ENCODE data around the gene ZNF503.
A peak's percentile ranks its signal among the peaks of the same experiment; 100 is the strongest.

The ZNF503 gene

DNA sequence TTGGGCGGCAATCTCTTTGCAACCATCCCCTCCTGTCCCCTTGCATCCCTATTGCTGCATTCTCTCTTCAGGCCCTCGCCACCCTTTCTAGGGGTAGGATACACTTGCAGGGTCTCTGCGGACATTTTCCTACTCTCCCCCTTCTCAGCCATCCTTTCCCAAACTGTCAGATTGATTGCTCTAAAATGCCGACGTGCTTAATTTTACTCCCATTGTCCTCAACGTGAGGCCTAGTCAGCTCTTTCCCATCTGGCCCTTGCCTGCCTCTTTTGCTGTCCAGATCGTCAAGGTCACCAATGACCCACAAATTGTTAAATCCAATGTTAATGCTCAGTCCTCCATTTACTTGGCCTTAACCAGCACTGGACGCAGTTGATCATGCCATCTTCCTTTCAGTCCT lies 17.1 kb upstream of the ZNF503 start:
- H3K27ac ChIP-seq (ENCODE audit: low read length) = no peak overlapping the region

DNA sequence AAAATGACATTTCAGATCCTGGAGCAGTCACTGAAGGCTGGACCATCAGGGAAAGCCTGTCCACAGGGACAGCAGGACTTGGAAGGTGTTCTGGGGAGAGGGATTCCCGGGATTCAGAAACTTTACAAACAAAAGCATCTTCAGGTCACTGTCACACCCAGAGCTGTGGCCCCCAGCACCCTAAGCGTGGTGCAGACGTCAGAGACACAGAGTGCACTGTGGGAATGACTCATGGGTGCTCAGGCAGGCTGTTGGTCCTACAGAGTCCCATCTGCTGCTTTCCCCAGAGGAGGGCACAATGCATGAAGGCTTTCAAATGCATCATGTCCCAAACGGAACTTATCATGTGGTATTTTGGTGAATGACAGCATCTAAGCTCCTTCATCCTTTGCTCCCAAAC lies 16.7 kb upstream of the ZNF503 start:
- no peaks in the 10 kb centered on the region for H3K9me3 ChIP-seq (ENCODE audit: control insufficient read depth in 2 of 2, low read length in 2 of 2)
- no peaks in the 10 kb centered on the region for H3K27me3 ChIP-seq (ENCODE audit: control insufficient read depth in 1 of 2, insufficient read depth in 2 of 2, low read length in 2 of 2)
- H3K36me3 ChIP-seq (ENCODE audit: control insufficient read depth in 2 of 2, insufficient read depth in 2 of 2, low read length in 2 of 2) = no peaks in the 10 kb centered on the region
- H3K4me3 ChIP-seq (ENCODE audit: low read length in 2 of 2) = no peak overlapping the region
- H3K9ac ChIP-seq (ENCODE audit: low read length in 2 of 2) = no peak overlapping the region
- H3K4me1 ChIP-seq (ENCODE audit: control insufficient read depth, insufficient read depth, low read length) = no peaks in the 10 kb centered on the region
- no peak overlapping the region for H3K27ac ChIP-seq (ENCODE audit: low read length)

More for the DNA sequence above, 17.1 kb upstream of the ZNF503 start:
- H3K4me1 ChIP-seq (ENCODE audit: control insufficient read depth, insufficient read depth, low read length) = no peaks in the 10 kb centered on the region
- H3K36me3 ChIP-seq (ENCODE audit: control insufficient read depth in 2 of 2, insufficient read depth in 2 of 2, low read length in 2 of 2) = no peaks in the 10 kb centered on the region
- H3K9ac ChIP-seq (ENCODE audit: low read length in 2 of 2) = no peak overlapping the region
- no peaks in the 10 kb centered on the region for H3K9me3 ChIP-seq (ENCODE audit: control insufficient read depth in 2 of 2, low read length in 2 of 2)
- no peak overlapping the region for H3K4me3 ChIP-seq (ENCODE audit: low read length in 2 of 2)
- no peaks in the 10 kb centered on the region for H3K27me3 ChIP-seq (ENCODE audit: control insufficient read depth in 1 of 2, insufficient read depth in 2 of 2, low read length in 2 of 2)

DNA sequence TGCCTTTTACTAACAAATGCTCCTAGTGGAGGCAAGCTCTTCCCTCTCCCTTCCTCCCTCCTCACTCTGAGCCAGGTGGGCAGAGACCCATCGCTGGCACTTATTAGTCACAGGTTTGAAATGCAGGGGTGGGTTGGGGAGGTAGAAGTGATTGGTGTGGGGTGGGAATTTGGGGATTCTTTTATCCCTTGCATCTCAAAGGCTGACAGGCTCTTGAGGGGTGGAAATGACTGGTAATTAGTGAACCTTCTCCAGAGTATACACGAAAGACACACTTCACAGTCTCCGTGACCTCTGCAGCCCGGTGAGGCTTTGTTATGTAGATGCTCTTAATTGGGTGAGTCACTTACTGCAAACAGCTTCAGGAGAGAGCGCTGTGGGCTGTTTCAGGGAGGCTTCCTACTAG lies 16.0 kb upstream of the ZNF503 start:
- Histone ChIP-seq H3K9ac (ENCODE audit: low read length in 2 of 2) (no peak overlapping the region), H3K4me1 (ENCODE audit: control insufficient read depth, insufficient read depth, low read length) (no peaks in the 10 kb centered on the region), H3K27ac (ENCODE audit: low read length) (no peak overlapping the region), H3K4me3 (ENCODE audit: low read length in 2 of 2) (no peak overlapping the region), H3K27me3 (ENCODE audit: control insufficient read depth in 1 of 2, insufficient read depth in 2 of 2, low read length in 2 of 2) (no peaks in the 10 kb centered on the region), H3K36me3 (ENCODE audit: control insufficient read depth in 2 of 2, insufficient read depth in 2 of 2, low read length in 2 of 2) (no peaks in the 10 kb centered on the region), H3K9me3 (ENCODE audit: control insufficient read depth in 2 of 2, low read length in 2 of 2) (no peaks in the 10 kb centered on the region)

DNA sequence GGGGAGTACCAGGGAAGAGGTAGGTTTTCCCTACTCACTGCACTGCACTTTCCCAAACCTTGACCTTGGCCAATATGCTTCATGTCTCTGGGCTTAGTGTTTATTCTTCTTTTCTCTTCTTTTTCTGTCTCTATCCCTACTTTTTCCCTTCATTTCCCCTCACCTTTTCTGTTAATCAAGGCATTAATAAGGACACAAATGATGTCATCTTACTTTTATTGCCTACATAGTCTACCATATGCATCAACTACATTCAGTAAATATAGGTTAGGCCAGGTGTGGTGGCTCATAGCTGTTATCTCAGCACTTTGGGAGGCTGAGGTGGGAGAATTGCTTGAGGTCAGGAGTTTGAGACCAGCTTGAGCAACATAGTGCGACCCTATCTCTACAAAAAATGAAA lies 13.0 kb upstream of the ZNF503 start:
- Histone ChIP-seq H3K9me3 (ENCODE audit: control insufficient read depth in 2 of 2, low read length in 2 of 2) (no peaks in the 10 kb centered on the region), H3K36me3 (ENCODE audit: control insufficient read depth in 2 of 2, insufficient read depth in 2 of 2, low read length in 2 of 2) (no peaks in the 10 kb centered on the region), H3K27me3 (ENCODE audit: control insufficient read depth in 1 of 2, insufficient read depth in 2 of 2, low read length in 2 of 2) (no peaks in the 10 kb centered on the region), H3K27ac (ENCODE audit: low read length) (no peak overlapping the region), H3K4me1 (ENCODE audit: control insufficient read depth, insufficient read depth, low read length) (peaks cover 8% of the 10 kb centered on the region), H3K4me3 (ENCODE audit: low read length in 2 of 2) (no peak overlapping the region), H3K9ac (ENCODE audit: low read length in 2 of 2) (no peak overlapping the region)

DNA sequence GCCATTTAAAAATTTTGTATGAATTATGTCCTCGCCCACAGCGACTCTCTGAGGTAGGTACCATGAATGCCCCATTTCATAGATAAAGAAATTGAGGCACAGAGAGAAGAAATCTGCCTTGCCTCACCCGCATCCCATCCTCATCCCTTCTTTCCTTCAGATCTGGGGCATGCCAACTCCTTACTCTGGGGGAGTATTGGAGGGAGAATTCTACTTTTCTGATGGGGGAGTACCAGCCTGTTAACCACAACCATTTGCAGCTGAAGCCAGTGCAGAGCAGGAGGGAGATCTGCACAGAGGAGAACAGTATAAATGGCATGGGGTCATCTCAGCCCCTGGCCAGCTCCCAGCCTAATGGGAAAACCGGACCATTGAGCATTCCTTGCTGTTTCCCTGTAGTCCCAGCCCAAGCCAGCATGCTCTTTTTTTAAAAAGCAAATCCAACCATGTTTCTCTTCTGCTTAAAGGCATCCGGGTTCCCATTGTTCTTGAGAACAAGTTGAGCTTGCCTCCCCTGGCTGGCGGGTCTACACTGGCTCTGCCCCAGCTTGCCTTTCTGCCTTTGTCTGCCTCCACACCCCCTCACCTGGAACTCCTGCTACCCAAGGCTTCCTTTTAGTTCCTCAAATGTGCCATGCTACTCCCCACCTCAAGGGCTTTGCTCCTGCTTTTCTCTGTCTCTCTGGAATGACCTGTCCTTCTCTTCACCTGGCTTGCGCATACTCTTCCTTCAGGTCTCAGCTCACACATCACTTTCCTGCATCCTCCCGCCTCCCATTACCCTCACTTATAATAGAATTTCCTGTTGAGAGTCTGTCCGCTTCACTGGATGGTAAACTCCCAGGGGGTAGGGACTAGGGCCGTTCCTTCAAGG lies 8.8 kb upstream of the ZNF503 start:
- Histone ChIP-seq H3K36me3 (ENCODE audit: control insufficient read depth in 2 of 2, insufficient read depth in 2 of 2, low read length in 2 of 2) (no peaks in the 10 kb centered on the region), H3K4me1 (ENCODE audit: control insufficient read depth, insufficient read depth, low read length) (peaks cover 18% of the 10 kb centered on the region), H3K27me3 (ENCODE audit: control insufficient read depth in 1 of 2, insufficient read depth in 2 of 2, low read length in 2 of 2) (no peaks in the 10 kb centered on the region), H3K9me3 (ENCODE audit: control insufficient read depth in 2 of 2, low read length in 2 of 2) (peaks cover 0 to 3% of the 10 kb centered on the region in 2 donors), H3K4me3 (ENCODE audit: low read length in 2 of 2) (peak overlapping the region in 1 of 2 donors; percentile 72), H3K27ac (ENCODE audit: low read length) (no peak overlapping the region), H3K9ac (ENCODE audit: low read length in 2 of 2) (no peak overlapping the region)

DNA sequence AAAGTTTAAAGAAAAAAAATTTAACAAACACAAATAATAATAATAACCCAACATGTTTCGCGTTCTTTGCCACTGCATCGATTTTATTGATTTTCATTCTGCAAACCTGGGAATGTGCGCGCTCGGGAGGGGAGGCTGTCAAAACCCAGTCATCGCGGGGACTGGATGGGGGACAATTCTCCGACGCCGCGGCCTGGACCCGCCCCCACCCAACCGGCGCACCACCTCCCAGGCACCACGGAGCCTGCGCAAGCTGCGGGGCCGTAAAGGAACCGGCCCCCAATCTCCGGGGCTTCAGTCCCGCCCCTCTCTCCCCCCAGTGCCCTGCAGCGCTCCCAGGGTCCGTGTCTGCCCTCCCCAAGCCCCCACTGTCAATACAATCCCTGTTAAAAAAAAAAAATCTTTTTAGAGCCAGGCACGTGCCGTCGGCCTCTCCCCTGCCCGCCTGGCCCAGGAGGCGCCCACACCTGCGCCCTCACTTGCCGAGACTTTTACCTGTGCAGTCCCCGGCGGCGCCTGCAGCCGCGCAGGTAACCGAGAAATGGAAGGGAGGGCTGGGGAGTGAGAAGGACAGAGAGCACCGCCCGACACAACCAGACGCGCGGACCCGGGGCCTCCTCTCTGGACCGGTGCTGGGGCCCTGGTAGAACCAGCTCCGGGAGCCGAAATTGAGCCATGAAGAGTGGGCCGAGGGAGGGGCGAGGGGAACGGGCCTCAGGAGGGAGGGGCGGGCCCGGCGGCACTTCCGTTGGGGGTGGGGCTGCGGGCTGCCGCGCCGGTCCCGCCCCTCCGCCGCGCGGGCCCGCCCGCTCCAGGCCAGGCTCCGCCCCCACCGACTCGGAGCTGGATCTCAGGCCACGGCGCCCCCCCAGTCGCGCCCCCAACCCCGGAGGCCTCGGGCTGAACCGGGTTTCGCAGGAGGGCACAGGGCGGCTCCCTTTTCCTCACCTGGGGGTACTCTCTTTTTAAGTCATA lies 7.6 kb upstream of the ZNF503 start:
- Histone ChIP-seq H3K9ac (ENCODE audit: low read length in 2 of 2) (peak overlapping the region; percentile 68 to 74), H3K9me3 (ENCODE audit: control insufficient read depth in 2 of 2, low read length in 2 of 2) (peaks cover 0 to 3% of the 10 kb centered on the region in 2 donors), H3K27ac (ENCODE audit: low read length) (peak overlapping the region; percentile 64), H3K4me1 (ENCODE audit: control insufficient read depth, insufficient read depth, low read length) (peaks cover 24% of the 10 kb centered on the region), H3K4me3 (ENCODE audit: low read length in 2 of 2) (peak overlapping the region; percentile 72 to 82), H3K36me3 (ENCODE audit: control insufficient read depth in 2 of 2, insufficient read depth in 2 of 2, low read length in 2 of 2) (no peaks in the 10 kb centered on the region), H3K27me3 (ENCODE audit: control insufficient read depth in 1 of 2, insufficient read depth in 2 of 2, low read length in 2 of 2) (no peaks in the 10 kb centered on the region)

DNA sequence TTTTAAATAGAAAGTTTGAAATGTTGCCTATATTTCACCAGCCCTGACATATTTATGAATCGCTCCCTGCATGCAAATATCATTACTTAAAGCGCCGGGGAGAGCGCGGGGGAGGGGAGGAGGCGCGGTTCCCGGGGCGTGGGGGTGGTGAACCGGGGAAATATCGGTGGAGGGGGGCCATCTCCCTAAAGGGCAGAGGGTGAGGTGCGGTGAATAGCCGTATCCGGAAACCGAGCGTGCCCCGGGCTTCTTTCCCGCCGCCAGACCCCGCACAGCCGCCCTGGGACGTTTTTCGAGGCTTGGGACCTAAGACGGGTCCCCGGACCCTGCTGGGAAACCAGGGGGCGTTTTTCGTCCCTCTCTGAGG lies 6.9 kb upstream of the ZNF503 start:
- Histone ChIP-seq H3K27me3 (ENCODE audit: control insufficient read depth in 1 of 2, insufficient read depth in 2 of 2, low read length in 2 of 2) (peaks cover 0 to 1% of the 10 kb centered on the region in 2 donors), H3K36me3 (ENCODE audit: control insufficient read depth in 2 of 2, insufficient read depth in 2 of 2, low read length in 2 of 2) (no peaks in the 10 kb centered on the region), H3K4me1 (ENCODE audit: control insufficient read depth, insufficient read depth, low read length) (peaks cover 31% of the 10 kb centered on the region), H3K27ac (ENCODE audit: low read length) (no peak overlapping the region), H3K9me3 (ENCODE audit: control insufficient read depth in 2 of 2, low read length in 2 of 2) (peaks cover 0 to 3% of the 10 kb centered on the region in 2 donors), H3K4me3 (ENCODE audit: low read length in 2 of 2) (peak overlapping the region; percentile 40 to 82), H3K9ac (ENCODE audit: low read length in 2 of 2) (peak overlapping the region; percentile 13 to 38)

DNA sequence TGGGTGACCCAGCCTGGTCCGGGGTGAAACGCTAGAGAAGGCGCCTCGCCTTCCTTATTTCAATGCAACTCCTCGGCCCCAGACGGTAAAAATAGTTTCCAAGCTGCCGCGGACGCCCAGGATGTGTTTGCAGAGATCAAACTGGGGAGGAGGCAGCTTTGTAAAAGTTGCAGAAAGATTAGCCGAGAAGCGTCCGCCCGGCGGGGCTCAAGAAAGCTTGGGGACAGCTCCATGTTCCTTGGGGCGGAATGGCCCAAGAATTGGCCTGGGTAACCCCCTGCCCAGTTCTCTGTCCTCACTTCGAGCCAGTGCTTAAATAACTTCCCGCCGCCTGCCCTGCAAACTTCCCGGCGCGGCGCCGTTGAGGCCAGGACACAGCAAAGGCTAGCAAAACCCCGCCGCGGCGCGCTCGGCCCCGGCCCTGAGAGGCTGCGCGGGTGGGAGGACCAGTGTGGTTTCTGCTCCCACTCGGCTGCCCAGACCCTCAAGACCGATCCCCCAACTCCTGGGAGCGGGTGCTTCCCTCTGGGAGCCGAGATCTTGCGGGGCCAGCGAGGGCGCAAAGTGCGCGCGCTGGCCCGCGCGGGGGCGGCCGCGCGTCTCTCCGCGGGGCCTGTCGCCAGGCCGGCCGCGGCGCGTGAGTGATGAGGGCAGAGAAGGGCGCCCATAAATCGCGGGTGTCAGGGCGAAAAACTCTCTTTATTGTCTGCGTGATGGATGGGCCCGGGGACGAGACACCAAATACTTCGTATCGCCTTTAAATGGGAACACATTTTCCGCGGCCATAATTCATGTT lies 6.3 kb upstream of the ZNF503 start:
- peak overlapping the region; percentile 40 to 82 for H3K4me3 ChIP-seq (ENCODE audit: low read length in 2 of 2)
- peaks cover 0 to 2% of the 10 kb centered on the region in 2 donors for H3K27me3 ChIP-seq (ENCODE audit: control insufficient read depth in 1 of 2, insufficient read depth in 2 of 2, low read length in 2 of 2)
- H3K4me1 ChIP-seq (ENCODE audit: control insufficient read depth, insufficient read depth, low read length) = peaks cover 37% of the 10 kb centered on the region
- H3K36me3 ChIP-seq (ENCODE audit: control insufficient read depth in 2 of 2, insufficient read depth in 2 of 2, low read length in 2 of 2) = no peaks in the 10 kb centered on the region
- H3K9ac ChIP-seq (ENCODE audit: low read length in 2 of 2) = peak overlapping the region in 1 of 2 donors; percentile 38
- no peak overlapping the region for H3K27ac ChIP-seq (ENCODE audit: low read length)
- peaks cover 0 to 3% of the 10 kb centered on the region in 2 donors for H3K9me3 ChIP-seq (ENCODE audit: control insufficient read depth in 2 of 2, low read length in 2 of 2)

DNA sequence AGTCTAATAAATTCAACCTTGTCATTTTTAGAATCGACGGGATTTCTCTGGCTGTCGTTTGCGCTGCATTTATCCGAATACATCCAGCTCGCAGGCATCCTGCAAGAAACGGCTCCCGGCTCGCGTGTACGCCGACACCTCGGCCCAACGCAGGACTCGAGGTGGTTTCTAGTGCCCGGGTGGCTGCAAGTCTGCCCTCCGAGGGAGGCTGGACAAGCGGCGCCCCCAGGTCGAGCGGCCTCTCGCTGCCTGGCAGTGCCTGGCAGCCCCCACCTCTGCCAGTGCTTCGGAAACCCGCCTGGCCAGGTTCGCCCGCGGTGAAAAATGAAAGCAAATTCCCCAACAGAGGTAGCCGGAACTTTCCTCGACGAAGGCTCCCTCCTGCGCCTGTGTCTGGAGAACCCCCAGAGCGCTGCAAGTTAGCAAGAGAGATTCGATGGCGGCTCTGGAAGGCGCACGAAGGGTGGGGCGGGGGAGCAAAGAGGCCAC lies 5.7 kb upstream of the ZNF503 start:
- peaks cover 0 to 3% of the 10 kb centered on the region in 2 donors for H3K9me3 ChIP-seq (ENCODE audit: control insufficient read depth in 2 of 2, low read length in 2 of 2)
- H3K9ac ChIP-seq (ENCODE audit: low read length in 2 of 2) = peak overlapping the region in 1 of 2 donors; percentile 5
- H3K4me1 ChIP-seq (ENCODE audit: control insufficient read depth, insufficient read depth, low read length) = peaks cover 40% of the 10 kb centered on the region
- no peak overlapping the region for H3K27ac ChIP-seq (ENCODE audit: low read length)
- peak overlapping the region in 1 of 2 donors; percentile 82 for H3K4me3 ChIP-seq (ENCODE audit: low read length in 2 of 2)
- H3K27me3 ChIP-seq (ENCODE audit: control insufficient read depth in 1 of 2, insufficient read depth in 2 of 2, low read length in 2 of 2) = peaks cover 0 to 2% of the 10 kb centered on the region in 2 donors
- H3K36me3 ChIP-seq (ENCODE audit: control insufficient read depth in 2 of 2, insufficient read depth in 2 of 2, low read length in 2 of 2) = no peaks in the 10 kb centered on the region

Data from stomach smooth muscle (tissue), 2 donors.